ENCODE data around the gene HNRNPUL1.

HNRNPUL1 gene

GRCh38 chr19:41294393-41294792 is 30.2 kb downstream of the HNRNPUL1 start:
- in situ Hi-C loops (cut with HindIII; ENCODE audit: low sequenced_read_pairs): no loop called here
- DNase-seq (ENCODE audit: low read depth): no peak
- no peak overlapping the region for H3K4me3 ChIP-seq (ENCODE audit: low read depth, low read length)
- TF ChIP-seq CTCF (IDR thresholded peaks at IDR 0.05; ENCODE audit: low read depth, low read length, missing control alignments): no peak

- in situ Hi-C loops (cut with HindIII; ENCODE audit: low sequenced_read_pairs): no loop called here
- no peak for DNase-seq (ENCODE audit: low read depth)
- H3K4me3 ChIP-seq (ENCODE audit: low read depth, low read length): no peak overlapping the region
- TF ChIP-seq CTCF (IDR thresholded peaks at IDR 0.05; ENCODE audit: low read depth, low read length, missing control alignments): no peak
Observed at GRCh38 chr19:41295499-41295898, 31.3 kb downstream of the HNRNPUL1 start.

GRCh38 chr19:41296433-41296871 is 32.3 kb downstream of the HNRNPUL1 start:
- in situ Hi-C loops (cut with HindIII; ENCODE audit: low sequenced_read_pairs): no loop called here
- TF ChIP-seq CTCF (IDR thresholded peaks at IDR 0.05; ENCODE audit: low read depth, low read length, missing control alignments): no peak
- no peak for DNase-seq (ENCODE audit: low read depth)
- H3K4me3 ChIP-seq (ENCODE audit: low read depth, low read length): no peak overlapping the region

- DNase-seq (ENCODE audit: low read depth): no peak
- in situ Hi-C loops (cut with HindIII; ENCODE audit: low sequenced_read_pairs): no loop called here
- no peak for TF ChIP-seq CTCF (IDR thresholded peaks at IDR 0.05; ENCODE audit: low read depth, low read length, missing control alignments)
- no peak overlapping the region for H3K4me3 ChIP-seq (ENCODE audit: low read depth, low read length)
Observed at GRCh38 chr19:41297628-41298347, 33.6 kb downstream of the HNRNPUL1 start.

- TF ChIP-seq CTCF (IDR thresholded peaks at IDR 0.05; ENCODE audit: low read depth, low read length, missing control alignments): no peak
- in situ Hi-C loops (cut with HindIII; ENCODE audit: low sequenced_read_pairs): no loop called here
Observed at GRCh38 chr19:41298348-41298964, 34.3 kb downstream of the HNRNPUL1 start.

GRCh38 chr19:41299046-41299754 is 35.0 kb downstream of the HNRNPUL1 start:
- in situ Hi-C loops (cut with HindIII; ENCODE audit: low sequenced_read_pairs): no loop called here
- H3K4me3 ChIP-seq (ENCODE audit: low read depth, low read length): no peak overlapping the region
- no peak for TF ChIP-seq CTCF (IDR thresholded peaks at IDR 0.05; ENCODE audit: low read depth, low read length, missing control alignments)
- no peak for DNase-seq (ENCODE audit: low read depth)

More at GRCh38 chr19:41298348-41298964, 34.3 kb downstream of the HNRNPUL1 start:
- DNase-seq (ENCODE audit: low read depth): peak; percentile 82
- no peak overlapping the region for H3K4me3 ChIP-seq (ENCODE audit: low read depth, low read length)

Measured in astrocyte of the cerebellum (primary cell).